NCI-H187 treated with DMSO at 0.1 percent for 48 hours (cell line): ENCODE results near the gene TBC1D16.
"Not testable (repeated sequence)": the region's sequence is repeated elsewhere in the genome, so short reads cannot be mapped to it uniquely, and the experiment has no call there.

Experiments used
- DNase-seq: peaks from one replicate; lab custom pipeline; 2025; lab: John Stamatoyannopoulos, UW

TBC1D16 gene

DNA sequence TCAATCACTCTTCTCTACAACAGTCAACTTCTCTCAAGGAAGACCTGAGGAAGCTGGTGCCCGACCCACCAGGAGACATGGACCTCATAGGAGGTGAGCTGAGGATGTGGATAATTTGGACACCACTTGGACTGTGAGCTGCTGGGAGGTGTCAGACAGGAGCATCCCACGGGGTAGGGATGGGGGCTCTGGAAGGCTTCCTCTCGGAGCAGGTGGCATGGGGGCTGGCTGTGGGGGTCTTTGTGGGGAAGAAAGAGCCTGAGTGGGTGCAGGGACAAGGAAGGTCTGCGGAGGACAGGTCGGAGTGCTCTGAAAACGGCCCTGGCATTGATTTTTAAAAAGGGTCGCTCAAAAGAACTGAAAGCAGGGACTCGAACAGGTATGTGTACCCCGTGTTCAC is 64.0 kb downstream of the TBC1D16 start:
- DNase-seq = no peak

DNA sequence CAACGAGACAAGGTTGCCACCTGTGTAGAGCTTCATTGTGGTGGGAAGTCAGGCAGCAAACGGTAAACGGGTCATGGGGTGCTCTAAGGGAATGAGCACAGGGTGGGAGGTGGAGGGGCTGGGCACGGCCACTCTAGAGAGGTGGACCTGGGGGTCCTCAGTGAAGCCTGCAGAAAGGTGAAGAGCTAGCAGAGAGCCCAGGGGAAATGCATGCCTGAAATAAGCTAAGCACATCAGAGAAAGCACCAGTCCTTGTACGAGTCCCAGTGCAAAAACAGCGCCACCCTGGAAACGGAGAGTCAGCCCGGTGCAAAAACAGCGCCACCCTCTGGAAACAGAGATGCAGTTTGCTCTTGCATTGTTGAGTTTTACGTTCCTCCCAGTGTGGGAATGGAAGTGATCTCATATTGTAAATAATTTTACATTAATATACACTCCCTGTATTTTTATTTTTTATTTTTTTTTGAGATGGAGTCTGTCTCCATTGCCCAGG is 65.0 kb downstream of the TBC1D16 start:
- DNase-seq = no peak

- DNase-seq = no peak
Measured at GRCh38 chr17:79969906-79970305, 65.8 kb downstream of the TBC1D16 start.

DNA sequence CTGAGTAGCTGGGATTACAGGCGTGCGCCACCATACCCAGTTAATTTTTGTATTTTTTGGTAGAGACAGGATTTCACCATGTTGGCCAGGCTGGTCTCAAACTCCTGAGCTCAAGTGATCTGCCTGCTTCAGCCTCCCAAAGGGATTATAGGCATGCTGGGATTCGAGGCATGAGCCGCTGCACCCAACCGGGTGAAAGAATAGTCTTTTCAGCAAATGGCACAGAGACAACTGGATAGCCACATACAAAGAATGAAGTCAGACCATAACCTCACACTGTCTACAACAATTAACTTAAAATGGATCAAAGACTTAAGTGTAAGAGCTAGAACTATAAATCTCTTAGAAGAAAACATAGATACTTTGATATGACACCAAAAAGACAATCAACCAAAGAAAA is 67.6 kb downstream of the TBC1D16 start:
- no peak for DNase-seq

DNA sequence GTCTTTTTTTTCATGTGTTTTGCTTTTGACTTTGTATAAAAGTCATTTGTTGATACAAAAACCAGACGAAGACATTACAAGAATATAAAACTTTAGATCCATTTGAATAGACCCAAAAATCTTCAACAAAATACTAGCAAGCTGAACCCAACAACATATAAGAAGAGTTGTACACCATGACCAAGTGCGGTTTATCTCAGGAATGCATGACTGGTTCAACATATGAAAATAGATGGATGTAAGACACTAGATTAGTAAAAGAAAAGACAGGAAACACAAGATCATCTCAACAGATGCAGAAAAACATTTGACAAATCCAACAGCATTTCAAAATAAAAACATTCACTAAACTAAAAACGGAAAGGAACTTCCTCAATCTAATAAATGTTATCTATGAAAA is 69.0 kb downstream of the TBC1D16 start:
- no peak for DNase-seq

GRCh38 chr17:79965806-79966205 is 69.9 kb downstream of the TBC1D16 start:
- DNase-seq = no peak

- not testable (repeated sequence) for DNase-seq
Measured at GRCh38 chr17:79962467-79962866, 73.2 kb downstream of the TBC1D16 start.

GRCh38 chr17:79961567-79961966 is 74.1 kb downstream of the TBC1D16 start:
- DNase-seq = not testable (repeated sequence)

- no peak for DNase-seq
Measured at GRCh38 chr17:79960788-79961522, 74.7 kb downstream of the TBC1D16 start.

- no peak for DNase-seq
Measured at GRCh38 chr17:79959042-79959441, 76.6 kb downstream of the TBC1D16 start.

DNA sequence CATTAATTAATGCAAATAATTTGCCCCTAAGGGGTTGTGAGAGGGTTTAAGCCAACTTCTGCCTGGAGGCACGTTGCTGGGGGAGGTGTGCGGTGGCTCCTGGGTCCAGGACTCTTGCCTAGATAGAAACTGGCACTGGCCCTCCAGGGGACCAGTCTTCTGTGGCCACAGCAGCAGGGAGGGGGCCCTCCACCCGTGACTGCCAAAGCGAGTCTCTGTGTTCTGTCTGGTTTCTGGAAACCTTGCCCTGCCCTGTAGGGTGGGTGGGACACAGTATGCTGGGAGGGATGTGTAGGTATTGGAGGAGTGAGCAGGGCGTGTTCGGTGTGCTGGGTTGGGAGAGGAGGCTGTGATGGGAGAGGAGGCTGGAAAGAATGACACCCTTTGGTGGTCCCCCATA is 78.8 kb downstream of the TBC1D16 start:
- DNase-seq = no peak

DNA sequence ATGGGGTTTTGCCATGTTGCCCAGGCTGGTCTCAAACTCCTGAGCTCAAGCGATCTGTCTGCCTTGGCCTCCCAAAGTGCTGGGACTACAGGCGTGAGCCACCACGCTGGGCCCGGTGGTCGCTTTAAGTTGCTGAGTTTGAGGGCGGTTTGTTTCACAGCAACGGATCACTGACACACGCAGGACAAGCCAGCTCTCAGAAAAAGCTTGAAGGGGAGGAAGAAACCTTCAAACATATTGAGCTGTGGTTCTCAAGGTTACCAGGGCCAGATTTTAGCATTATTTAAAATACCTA is 79.3 kb downstream of the TBC1D16 start:
- DNase-seq = not testable (repeated sequence)

- no peak for DNase-seq
Measured at GRCh38 chr17:79955691-79956440, 79.8 kb downstream of the TBC1D16 start.

DNA sequence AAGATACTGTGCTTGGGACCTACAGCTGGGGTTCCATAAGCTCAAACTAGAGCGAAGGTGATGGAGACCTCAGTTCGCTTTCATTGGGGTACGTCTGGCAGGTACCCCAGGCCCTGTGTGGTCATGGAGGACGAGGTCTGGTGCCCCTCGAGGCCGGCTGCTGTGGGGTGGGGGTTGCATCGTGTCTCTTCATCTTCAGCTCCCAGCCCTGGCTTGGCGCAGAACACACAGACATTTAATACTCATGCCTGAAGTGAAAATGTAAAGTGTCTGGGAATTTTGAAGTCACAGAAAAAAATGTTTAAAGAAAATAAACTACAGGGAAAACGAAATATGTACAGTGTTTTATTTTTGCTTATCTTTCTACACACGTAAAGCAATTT is 80.5 kb downstream of the TBC1D16 start:
- DNase-seq = no peak

DNA sequence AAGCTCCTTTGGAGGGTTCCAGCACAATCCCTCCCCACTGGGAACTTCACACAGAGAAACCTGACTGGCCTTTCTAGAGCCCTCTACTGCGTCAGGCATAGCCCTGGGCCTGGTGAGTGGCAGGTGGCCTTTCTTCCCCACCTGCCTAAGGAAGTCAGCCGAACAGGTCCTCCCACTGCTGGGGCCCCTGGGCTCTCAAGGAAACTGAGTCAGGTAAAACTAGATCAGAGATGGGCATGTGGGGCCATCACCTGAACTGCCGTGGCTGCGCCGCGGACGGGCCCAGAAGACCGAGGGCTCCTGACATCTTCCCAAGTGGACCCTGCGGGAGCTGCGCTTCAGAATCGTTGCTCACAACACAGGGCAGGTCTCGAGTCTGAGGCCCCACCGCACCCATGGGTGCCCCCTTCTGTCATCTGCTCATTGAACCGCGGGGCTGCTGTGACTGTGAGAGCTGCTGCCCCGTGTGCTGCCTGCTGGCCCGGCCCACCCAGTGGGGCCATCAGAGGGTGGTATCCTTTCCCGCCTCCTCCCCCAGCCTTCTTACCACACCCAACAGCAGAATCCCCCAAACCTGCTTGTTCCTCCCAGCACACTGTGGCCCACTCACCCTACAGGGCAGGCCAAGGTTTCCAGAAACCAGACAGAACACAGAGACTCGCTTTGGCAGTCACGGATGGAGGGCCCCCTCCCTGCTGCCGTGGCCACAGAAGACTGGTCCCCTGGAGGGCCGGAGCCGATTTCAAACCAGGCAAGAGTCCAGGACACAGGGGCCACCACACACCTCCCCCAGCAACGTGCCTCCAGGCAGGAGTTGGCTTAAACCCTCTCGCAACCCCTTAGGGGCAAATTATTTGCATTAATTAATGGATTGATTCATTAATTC is 81.1 kb downstream of the TBC1D16 start:
- no peak for DNase-seq

DNA sequence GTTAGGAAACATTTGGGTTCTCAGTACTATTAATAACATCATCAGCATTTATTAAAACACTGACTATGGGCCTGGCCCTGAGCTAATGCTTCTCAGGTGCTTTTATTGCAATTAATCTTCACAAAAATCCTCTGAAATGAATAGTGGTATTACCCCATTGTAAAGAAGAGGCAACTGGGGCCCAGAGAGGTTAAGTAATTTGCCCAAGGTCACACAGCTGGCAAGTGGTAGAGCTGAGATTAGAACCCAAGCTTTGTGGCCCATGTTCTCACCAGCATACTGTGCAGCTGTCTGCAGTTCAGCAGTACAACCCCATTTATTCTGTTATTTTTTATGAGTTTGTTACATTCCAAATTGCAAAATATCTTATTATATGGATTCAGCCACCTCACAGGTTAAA is 82.3 kb downstream of the TBC1D16 start:
- DNase-seq = no peak

- DNase-seq = no peak
Measured at GRCh38 chr17:79952901-79953300, 82.8 kb downstream of the TBC1D16 start.

- DNase-seq = no peak
Measured at GRCh38 chr17:79952265-79952877, 83.3 kb downstream of the TBC1D16 start.

DNA sequence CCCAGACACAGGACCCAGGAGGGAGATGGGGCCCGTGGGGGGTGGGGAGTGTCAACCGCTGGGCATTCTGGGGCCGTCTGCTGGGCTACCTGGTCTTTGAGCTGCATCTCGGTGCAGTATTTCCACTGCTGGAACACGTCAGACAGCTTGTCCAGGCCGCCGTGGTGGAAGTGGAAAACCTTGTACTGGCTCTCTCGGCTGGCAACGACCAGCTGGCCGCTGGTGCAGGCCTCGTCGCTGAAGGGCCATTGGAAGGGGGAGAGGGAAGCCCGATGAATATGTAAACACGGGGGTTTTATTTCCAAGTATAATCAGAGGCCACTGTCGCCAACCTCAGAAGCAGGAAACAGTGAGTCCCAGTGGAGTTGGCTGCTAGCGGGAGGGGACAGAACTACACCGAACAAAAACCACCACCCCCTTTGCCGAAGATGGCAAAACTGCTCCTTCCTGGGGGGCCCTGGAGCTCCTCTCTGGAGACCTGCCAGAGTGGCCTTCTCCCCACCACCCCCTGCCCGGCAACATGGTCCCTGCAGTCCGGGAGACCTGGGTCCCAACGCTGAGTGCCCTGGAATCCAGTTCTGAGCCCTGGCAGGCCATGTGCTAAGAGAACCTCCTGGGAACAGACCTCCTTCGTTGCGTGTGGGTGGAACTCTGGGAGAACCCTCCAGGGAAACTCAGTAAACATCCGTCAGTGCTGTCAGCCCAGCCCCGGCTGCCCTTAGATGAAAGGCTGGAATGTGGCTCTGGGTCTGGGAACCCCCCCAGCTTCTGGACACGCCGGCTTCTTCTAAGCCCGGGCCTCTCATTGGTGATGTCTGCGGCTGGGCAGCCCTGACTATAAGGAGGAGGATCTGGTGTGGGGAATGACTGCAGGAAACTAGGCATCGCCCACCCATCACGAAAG is 84.1 kb downstream of the TBC1D16 start:
- no peak for DNase-seq

DNA sequence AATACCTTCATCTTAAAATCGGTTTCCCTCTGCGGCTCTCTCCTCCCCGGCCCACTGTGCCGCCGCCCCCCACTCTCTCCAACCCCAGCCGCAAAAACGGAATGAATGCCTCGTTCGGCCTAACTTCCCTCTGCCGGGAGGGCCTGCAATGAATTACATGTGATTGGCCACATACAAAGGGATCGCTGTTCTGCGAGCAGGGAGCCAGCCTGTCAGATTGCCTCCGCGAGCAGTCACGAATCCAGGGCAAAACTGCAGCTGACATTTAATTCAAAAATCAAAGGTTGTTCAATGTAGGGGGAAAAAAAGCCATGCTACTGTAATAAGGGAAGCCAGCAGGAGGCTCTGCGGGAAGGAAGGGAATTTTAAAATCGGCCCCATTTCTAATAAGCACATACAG is 84.9 kb downstream of the TBC1D16 start:
- DNase-seq = no peak

DNA sequence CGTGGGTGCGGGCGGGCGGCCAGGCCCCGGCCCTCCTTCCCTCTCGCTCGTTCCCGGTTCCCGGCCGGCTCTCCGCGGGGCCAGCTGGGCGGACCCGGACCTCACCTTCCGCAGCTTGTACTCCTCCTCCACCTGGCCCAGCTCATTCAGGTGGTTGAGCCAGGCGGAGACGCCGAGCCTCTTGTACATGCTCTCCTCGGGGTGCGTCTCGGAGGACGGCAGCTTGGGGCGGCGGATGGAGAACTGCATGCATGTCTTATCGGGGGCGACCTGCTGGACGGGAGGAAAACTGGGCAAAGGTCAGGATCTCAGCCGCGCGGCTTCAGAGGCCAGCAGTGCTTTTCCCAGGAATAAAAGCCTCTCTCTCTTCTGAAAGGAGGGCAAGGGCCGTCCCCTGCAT is 85.4 kb downstream of the TBC1D16 start:
- DNase-seq = no peak
